ENCODE results near the gene HSD3B7.

GRCh38 chr16:31003744-31004143 lies 18.7 kb downstream of the HSD3B7 start:
- TF ChIP-seq POLR2A (IDR thresholded peaks at IDR 0.05) = no peak
- TF ChIP-seq POLR2AphosphoS5 (IDR thresholded peaks at IDR 0.05) = no peak
- TF ChIP-seq EP300 (IDR thresholded peaks at IDR 0.05) = no peak
- TF ChIP-seq, protein P1, sequence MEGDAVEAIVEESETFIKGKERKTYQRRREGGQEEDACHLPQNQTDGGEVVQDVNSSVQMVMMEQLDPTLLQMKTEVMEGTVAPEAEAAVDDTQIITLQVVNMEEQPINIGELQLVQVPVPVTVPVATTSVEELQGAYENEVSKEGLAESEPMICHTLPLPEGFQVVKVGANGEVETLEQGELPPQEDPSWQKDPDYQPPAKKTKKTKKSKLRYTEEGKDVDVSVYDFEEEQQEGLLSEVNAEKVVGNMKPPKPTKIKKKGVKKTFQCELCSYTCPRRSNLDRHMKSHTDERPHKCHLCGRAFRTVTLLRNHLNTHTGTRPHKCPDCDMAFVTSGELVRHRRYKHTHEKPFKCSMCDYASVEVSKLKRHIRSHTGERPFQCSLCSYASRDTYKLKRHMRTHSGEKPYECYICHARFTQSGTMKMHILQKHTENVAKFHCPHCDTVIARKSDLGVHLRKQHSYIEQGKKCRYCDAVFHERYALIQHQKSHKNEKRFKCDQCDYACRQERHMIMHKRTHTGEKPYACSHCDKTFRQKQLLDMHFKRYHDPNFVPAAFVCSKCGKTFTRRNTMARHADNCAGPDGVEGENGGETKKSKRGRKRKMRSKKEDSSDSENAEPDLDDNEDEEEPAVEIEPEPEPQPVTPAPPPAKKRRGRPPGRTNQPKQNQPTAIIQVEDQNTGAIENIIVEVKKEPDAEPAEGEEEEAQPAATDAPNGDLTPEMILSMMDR (IDR thresholded peaks at IDR 0.05) = no peak
